Endometrial microvascular endothelial cells (primary cell): Measurements from ENCODE around the gene OTUD3. TPM values are rescaled to one million over a fixed set of nuclear protein-coding genes. Genes with fewer than 3 reads are reported as not detected.
"Not testable (repeated sequence)": the region's sequence is repeated elsewhere in the genome, so short reads cannot be mapped to it uniquely, and the experiment has no call there.

Experiments used
- in situ Hi-C: cut with HindIII; loops from 2 replicates; pipeline ENCODE4 v1.10.0; 2017; ENCODE audit warnings: low sequenced_read_pairs, low pct_unique_long_range_greater_than_20kb; ENCODE audit errors: inconsistent ontology term
- total RNA-seq: library from RNA; depleted of rRNA; stranded (reverse); fragments of >200 nt; gene quantifications from one replicate; pipeline ENCODE4 v1.2.3, GENCODE V29; 2015; ENCODE audit errors: inconsistent ontology term

The OTUD3 gene
- total RNA-seq, 1 donor from 2014 or later: 4.4 TPM

GRCh38 chr1:19866029-19866428 is 16.2 kb upstream of the OTUD3 start:
- in situ Hi-C loops: no loop called here

- in situ Hi-C loops: no loop called here
Observed at GRCh38 chr1:19866758-19867157, 15.4 kb upstream of the OTUD3 start.

GRCh38 chr1:19868575-19868974 is 13.6 kb upstream of the OTUD3 start:
- in situ Hi-C loops: not testable (repeated sequence)

GRCh38 chr1:19869453-19869852 is 12.7 kb upstream of the OTUD3 start:
- in situ Hi-C loops: not testable (repeated sequence)

GRCh38 chr1:19869929-19870328 is 12.3 kb upstream of the OTUD3 start:
- in situ Hi-C loops: no loop called here

- in situ Hi-C loops: no loop called here
Observed at GRCh38 chr1:19872190-19872589, 10.0 kb upstream of the OTUD3 start.

GRCh38 chr1:19877181-19877750 is 4.9 kb upstream of the OTUD3 start:
- in situ Hi-C loops: no loop called here

GRCh38 chr1:19877821-19878636 is 4.2 kb upstream of the OTUD3 start:
- in situ Hi-C loops: no loop called here

GRCh38 chr1:19878637-19878985 is 3.6 kb upstream of the OTUD3 start:
- in situ Hi-C loops: no loop called here

- in situ Hi-C loops: no loop called here
Observed at GRCh38 chr1:19879227-19879626, 3.0 kb upstream of the OTUD3 start.

- in situ Hi-C loops: no loop called here
Observed at GRCh38 chr1:19879661-19880060, 2.5 kb upstream of the OTUD3 start.

GRCh38 chr1:19880841-19881240 is 1.4 kb upstream of the OTUD3 start:
- in situ Hi-C loops: not testable (repeated sequence)

- in situ Hi-C loops: no loop called here
Observed at GRCh38 chr1:19884312-19884711, 2.1 kb downstream of the OTUD3 start.

- in situ Hi-C loops: no loop called here
Observed at GRCh38 chr1:19885821-19886220, 3.6 kb downstream of the OTUD3 start.

GRCh38 chr1:19888112-19888511 is 5.9 kb downstream of the OTUD3 start:
- in situ Hi-C loops: no loop called here

GRCh38 chr1:19889656-19890055 is 7.5 kb downstream of the OTUD3 start:
- in situ Hi-C loops: no loop called here

GRCh38 chr1:19892129-19892528 is 9.9 kb downstream of the OTUD3 start:
- in situ Hi-C loops: no loop called here

GRCh38 chr1:19892628-19893168 is 10.5 kb downstream of the OTUD3 start:
- in situ Hi-C loops: no loop called here

- in situ Hi-C loops: no loop called here
Observed at GRCh38 chr1:19893687-19894086, 11.5 kb downstream of the OTUD3 start.

GRCh38 chr1:19894218-19894617 is 12.0 kb downstream of the OTUD3 start:
- in situ Hi-C loops: no loop called here
